Measurements from ENCODE around the gene SLPI.

DNA sequence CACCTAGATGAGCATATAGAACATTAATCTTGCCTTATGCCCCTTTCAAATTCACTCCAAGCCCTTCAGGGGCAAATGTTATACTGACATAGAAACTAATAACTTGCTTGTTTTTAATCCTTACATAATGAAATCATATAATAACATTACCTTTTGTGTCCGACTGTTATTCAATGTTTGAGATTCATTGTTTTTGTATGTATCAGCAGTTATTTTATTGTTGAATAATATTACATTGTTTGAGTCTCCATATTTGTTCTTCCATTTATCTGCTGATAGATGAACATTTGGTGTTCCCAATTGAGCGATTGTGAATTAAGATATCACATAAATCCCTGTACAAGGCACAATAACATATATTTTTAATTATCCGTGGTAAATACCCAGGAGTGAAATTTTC is 41.5 kb downstream of the SLPI start:
- TF ChIP-seq, protein P1, sequence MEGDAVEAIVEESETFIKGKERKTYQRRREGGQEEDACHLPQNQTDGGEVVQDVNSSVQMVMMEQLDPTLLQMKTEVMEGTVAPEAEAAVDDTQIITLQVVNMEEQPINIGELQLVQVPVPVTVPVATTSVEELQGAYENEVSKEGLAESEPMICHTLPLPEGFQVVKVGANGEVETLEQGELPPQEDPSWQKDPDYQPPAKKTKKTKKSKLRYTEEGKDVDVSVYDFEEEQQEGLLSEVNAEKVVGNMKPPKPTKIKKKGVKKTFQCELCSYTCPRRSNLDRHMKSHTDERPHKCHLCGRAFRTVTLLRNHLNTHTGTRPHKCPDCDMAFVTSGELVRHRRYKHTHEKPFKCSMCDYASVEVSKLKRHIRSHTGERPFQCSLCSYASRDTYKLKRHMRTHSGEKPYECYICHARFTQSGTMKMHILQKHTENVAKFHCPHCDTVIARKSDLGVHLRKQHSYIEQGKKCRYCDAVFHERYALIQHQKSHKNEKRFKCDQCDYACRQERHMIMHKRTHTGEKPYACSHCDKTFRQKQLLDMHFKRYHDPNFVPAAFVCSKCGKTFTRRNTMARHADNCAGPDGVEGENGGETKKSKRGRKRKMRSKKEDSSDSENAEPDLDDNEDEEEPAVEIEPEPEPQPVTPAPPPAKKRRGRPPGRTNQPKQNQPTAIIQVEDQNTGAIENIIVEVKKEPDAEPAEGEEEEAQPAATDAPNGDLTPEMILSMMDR (IDR thresholded peaks at IDR 0.05): no peak
- TF ChIP-seq POLR2A (IDR thresholded peaks at IDR 0.05) (no peak), POLR2AphosphoS5 (IDR thresholded peaks at IDR 0.05) (no peak)
